SK-N-SH treated with all-trans-retinoic acid at 6 μM for 48 hours (cell line): ENCODE data around the gene SLX9.

Experiments
- ATAC-seq: fragments of 200-7000 bp; cut with Tn5 transposase; 3 replicates; pipeline ENCODE4 v1.9.1; 2020; ENCODE audit warnings: mild to moderate bottlenecking, moderate library complexity
- ARNTL ChIP-seq: fragments of 450-650 bp; formaldehyde crosslinking; IDR thresholded peaks from 2 replicates; pipeline ENCODE4 v1.5.0; 2020; ENCODE audit warnings: low read depth, mild to moderate bottlenecking, moderate library complexity, borderline replicate concordance
- BACH2 ChIP-seq: fragments of 250-450 bp; sonication (Bioruptor Pico); IDR thresholded peaks from 2 replicates; pipeline ENCODE4 v1.9.0; 2021; ENCODE audit warnings: mild to moderate bottlenecking, borderline replicate concordance
- CREB5 ChIP-seq: fragments of 250-450 bp; sonication (Bioruptor Pico); IDR thresholded peaks from 2 replicates; pipeline ENCODE4 v1.5.1; 2020; ENCODE audit warnings: low read depth, mild to moderate bottlenecking, moderate library complexity
- CSDC2 ChIP-seq: fragments of 250-450 bp; sonication (Bioruptor Pico); IDR thresholded peaks from 2 replicates; pipeline ENCODE4 v1.5.0; 2020; ENCODE audit warnings: mild to moderate bottlenecking, moderate library complexity
- CSRNP3 ChIP-seq: fragments of 250-450 bp; sonication (Bioruptor Pico); IDR thresholded peaks from 2 replicates; pipeline ENCODE4 v1.5.1; 2021; ENCODE audit warnings: mild to moderate bottlenecking, moderate library complexity
- ESRRG ChIP-seq: fragments of 250-450 bp; sonication (Bioruptor Pico); IDR thresholded peaks from 2 replicates; pipeline ENCODE4 v1.6.1; 2021; ENCODE audit warnings: mild to moderate bottlenecking
- ISL1 ChIP-seq: fragments of 250-450 bp; sonication (Bioruptor Pico); IDR thresholded peaks from 2 replicates; pipeline ENCODE4 v2.1.2; 2022; ENCODE audit warnings: mild to moderate bottlenecking, moderate library complexity
- OSR1 ChIP-seq: fragments of 250-450 bp; sonication (Bioruptor Pico); IDR thresholded peaks from 2 replicates; pipeline ENCODE4 v1.8.0; 2022; ENCODE audit warnings: moderate library complexity, mild to moderate bottlenecking, inconsistent platforms
- POU6F1 ChIP-seq: fragments of 250-450 bp; sonication (Bioruptor Pico); IDR thresholded peaks from 2 replicates; pipeline ENCODE4 v1.8.0; 2021; ENCODE audit warnings: low read depth, mild to moderate bottlenecking, moderate library complexity, borderline replicate concordance
- PPARA ChIP-seq: fragments of 250-450 bp; sonication (Bioruptor Pico); IDR thresholded peaks from 2 replicates; pipeline ENCODE4 v1.5.0; 2020; ENCODE audit warnings: mild to moderate bottlenecking, borderline replicate concordance
- RARB ChIP-seq: fragments of 250-450 bp; sonication (Bioruptor Pico); IDR thresholded peaks from 2 replicates; pipeline ENCODE4 v1.8.0; 2021; ENCODE audit warnings: mild to moderate bottlenecking, moderate library complexity
- TOX ChIP-seq: fragments of 250-450 bp; sonication (Bioruptor Pico); IDR thresholded peaks from 2 replicates; pipeline ENCODE4 v1.8.0; 2021; ENCODE audit warnings: mild to moderate bottlenecking, moderate library complexity, borderline replicate concordance
- TSHZ2 ChIP-seq: fragments of 250-450 bp; sonication (Bioruptor Pico); IDR thresholded peaks from 2 replicates; pipeline ENCODE4 v1.5.0; 2020; ENCODE audit warnings: mild to moderate bottlenecking, moderate library complexity
- ZC3H10 ChIP-seq: fragments of 250-450 bp; sonication (Bioruptor Pico); IDR thresholded peaks from 2 replicates; pipeline ENCODE4 v1.5.1; 2021; ENCODE audit warnings: mild to moderate bottlenecking, moderate library complexity
- ZFP3 ChIP-seq: fragments of 250-450 bp; sonication (Bioruptor Pico); IDR thresholded peaks from 2 replicates; pipeline ENCODE4 v1.5.0; 2020; ENCODE audit warnings: mild to moderate bottlenecking, moderate library complexity
- ZFP30 ChIP-seq: fragments of 450-650 bp; formaldehyde crosslinking; IDR thresholded peaks from 2 replicates; pipeline ENCODE4 v1.5.0; 2022; ENCODE audit warnings: mild to moderate bottlenecking, moderate library complexity
- ZNF565 ChIP-seq: fragments of 450-650 bp; formaldehyde crosslinking; conservative IDR thresholded peaks from 2 replicates; pipeline ENCODE4 v1.5.0; 2020; ENCODE audit warnings: low read depth, mild to moderate bottlenecking, moderate library complexity
- ZNF8 ChIP-seq: fragments of 450-650 bp; formaldehyde crosslinking; IDR thresholded peaks from 2 replicates; pipeline ENCODE4 v1.5.0; 2020; ENCODE audit warnings: mild to moderate bottlenecking, moderate library complexity

Gene SLX9

GRCh38 chr21:44934797-44935532 is 4.9 kb upstream of the SLX9 start (continued):
- TF ChIP-seq TOX (CRISPR knock-in tag), result no peak
- no peak for TF ChIP-seq ARNTL
- no peak for TF ChIP-seq ZNF565 (CRISPR knock-in tag)
- TF ChIP-seq ISL1 (CRISPR knock-in tag), result no peak
- no peak for TF ChIP-seq ZNF8 (CRISPR knock-in tag)
- no peak for TF ChIP-seq ZFP3
- TF ChIP-seq PPARA, result no peak
- TF ChIP-seq ESRRG, result no peak

- no peak for ATAC-seq
Measured at GRCh38 chr21:44935533-44935927, 4.3 kb upstream of the SLX9 start.

More at GRCh38 chr21:44935533-44935927, 4.3 kb upstream of the SLX9 start:
- TF ChIP-seq POU6F1 (no peak), ZFP3 (no peak), ESRRG (no peak), ZFP30 (CRISPR knock-in tag) (no peak), ISL1 (CRISPR knock-in tag) (no peak), ARNTL (no peak), OSR1 (CRISPR knock-in tag) (no peak), ZNF565 (CRISPR knock-in tag) (no peak), ZC3H10 (CRISPR knock-in tag) (no peak), CSRNP3 (CRISPR knock-in tag) (no peak), BACH2 (CRISPR knock-in tag) (no peak), CREB5 (no peak), RARB (no peak), PPARA (no peak), CSDC2 (CRISPR knock-in tag) (no peak), TSHZ2 (CRISPR knock-in tag) (no peak)
